ENCODE measurements around the gene CCL8. TPM values are rescaled to one million over a fixed set of nuclear protein-coding genes. Genes with fewer than 3 reads are reported as not detected.

The CCL8 gene
- polyA plus RNA-seq, 1 of the 3 experiments (the other 2 are of a cell fraction), result not detected

DNA sequence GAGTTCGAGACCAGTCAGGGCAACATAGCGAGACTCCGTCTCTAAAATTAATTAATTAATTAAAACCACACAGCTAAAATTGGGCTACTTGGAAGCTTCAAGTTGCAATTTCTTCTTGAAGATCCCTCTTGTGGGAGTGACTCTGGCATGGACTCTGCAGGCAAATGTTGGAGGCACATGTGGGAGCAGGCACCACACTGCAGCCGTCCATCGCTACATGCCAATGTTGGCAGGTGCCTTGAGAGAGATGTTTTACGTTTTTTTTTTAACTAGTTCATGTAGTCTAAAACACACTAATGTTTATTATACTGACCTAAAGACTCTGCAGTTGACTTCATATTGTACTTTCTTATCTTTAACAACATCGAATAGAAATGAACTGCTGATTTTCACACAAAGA is 7.9 kb upstream of the CCL8 start:
- Histone ChIP-seq H3K4me1 (ENCODE audit: control insufficient read depth in 1 of 2, insufficient read depth in 2 of 2, low read depth in 1 of 2, low read length in 1 of 2) (no peaks in the 10 kb centered on the region), H3K36me3 (replicated peaks in 1 of 2; ENCODE audit: control insufficient read depth in 1 of 2, insufficient read depth in 2 of 2, low read length in 1 of 2) (no peaks in the 10 kb centered on the region), H3K4me2 (no peak overlapping the region), H3F3A (replicated peaks; ENCODE audit: insufficient read depth) (no peaks in the 10 kb centered on the region), H4K20me1 (ENCODE audit: insufficient read depth) (no peaks in the 10 kb centered on the region), H3K27ac (ENCODE audit: low read depth in 2 of 2, low read length in 1 of 2) (no peak overlapping the region), H3K79me2 (ENCODE audit: insufficient read depth) (no peaks in the 10 kb centered on the region), H3K9me2 (no peaks in the 10 kb centered on the region), H3K9me3 (no peaks in the 10 kb centered on the region), H3K27me3 (ENCODE audit: insufficient read depth) (no peaks in the 10 kb centered on the region), H3K9ac (no peak overlapping the region), H3K4me3 (ENCODE audit: low read depth in 2 of 2, low read length in 1 of 2) (no peak overlapping the region), H2AFZ (ENCODE audit: low read depth) (no peak overlapping the region)
- DNase-seq, result no peak
- WGBS (ENCODE audit: low lambda C conversion rate), result 67% methylated on average over 7 of the region's 7 CpGs
- CTCF ChIA-PET, result interaction anchor here (1.9 kb wide), 1 partner anchor 50 kb away, joined by 8 read pairs; no protein-coding TSS in a partner anchor
- POLR2A ChIA-PET, result no interaction called here
- TF ChIP-seq ELF1 (IDR thresholded peaks at IDR 0.05), result no peak
- no peak for TF ChIP-seq JUND (IDR thresholded peaks at IDR 0.05)
- TF ChIP-seq GABPA (IDR thresholded peaks at IDR 0.05; ENCODE audit: low read depth), result no peak
- TF ChIP-seq RAD21 (IDR thresholded peaks at IDR 0.05; ENCODE audit: low read length), result no peak
- TF ChIP-seq, protein P1, sequence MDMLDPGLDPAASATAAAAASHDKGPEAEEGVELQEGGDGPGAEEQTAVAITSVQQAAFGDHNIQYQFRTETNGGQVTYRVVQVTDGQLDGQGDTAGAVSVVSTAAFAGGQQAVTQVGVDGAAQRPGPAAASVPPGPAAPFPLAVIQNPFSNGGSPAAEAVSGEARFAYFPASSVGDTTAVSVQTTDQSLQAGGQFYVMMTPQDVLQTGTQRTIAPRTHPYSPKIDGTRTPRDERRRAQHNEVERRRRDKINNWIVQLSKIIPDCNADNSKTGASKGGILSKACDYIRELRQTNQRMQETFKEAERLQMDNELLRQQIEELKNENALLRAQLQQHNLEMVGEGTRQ (IDR thresholded peaks at IDR 0.05; ENCODE audit: borderline replicate concordance, low read depth, low read length), result no peak
- TF ChIP-seq, protein P2, sequence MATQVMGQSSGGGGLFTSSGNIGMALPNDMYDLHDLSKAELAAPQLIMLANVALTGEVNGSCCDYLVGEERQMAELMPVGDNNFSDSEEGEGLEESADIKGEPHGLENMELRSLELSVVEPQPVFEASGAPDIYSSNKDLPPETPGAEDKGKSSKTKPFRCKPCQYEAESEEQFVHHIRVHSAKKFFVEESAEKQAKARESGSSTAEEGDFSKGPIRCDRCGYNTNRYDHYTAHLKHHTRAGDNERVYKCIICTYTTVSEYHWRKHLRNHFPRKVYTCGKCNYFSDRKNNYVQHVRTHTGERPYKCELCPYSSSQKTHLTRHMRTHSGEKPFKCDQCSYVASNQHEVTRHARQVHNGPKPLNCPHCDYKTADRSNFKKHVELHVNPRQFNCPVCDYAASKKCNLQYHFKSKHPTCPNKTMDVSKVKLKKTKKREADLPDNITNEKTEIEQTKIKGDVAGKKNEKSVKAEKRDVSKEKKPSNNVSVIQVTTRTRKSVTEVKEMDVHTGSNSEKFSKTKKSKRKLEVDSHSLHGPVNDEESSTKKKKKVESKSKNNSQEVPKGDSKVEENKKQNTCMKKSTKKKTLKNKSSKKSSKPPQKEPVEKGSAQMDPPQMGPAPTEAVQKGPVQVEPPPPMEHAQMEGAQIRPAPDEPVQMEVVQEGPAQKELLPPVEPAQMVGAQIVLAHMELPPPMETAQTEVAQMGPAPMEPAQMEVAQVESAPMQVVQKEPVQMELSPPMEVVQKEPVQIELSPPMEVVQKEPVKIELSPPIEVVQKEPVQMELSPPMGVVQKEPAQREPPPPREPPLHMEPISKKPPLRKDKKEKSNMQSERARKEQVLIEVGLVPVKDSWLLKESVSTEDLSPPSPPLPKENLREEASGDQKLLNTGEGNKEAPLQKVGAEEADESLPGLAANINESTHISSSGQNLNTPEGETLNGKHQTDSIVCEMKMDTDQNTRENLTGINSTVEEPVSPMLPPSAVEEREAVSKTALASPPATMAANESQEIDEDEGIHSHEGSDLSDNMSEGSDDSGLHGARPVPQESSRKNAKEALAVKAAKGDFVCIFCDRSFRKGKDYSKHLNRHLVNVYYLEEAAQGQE (IDR thresholded peaks at IDR 0.05; ENCODE audit: low read depth, low read length), result no peak
- TF ChIP-seq, protein P3, sequence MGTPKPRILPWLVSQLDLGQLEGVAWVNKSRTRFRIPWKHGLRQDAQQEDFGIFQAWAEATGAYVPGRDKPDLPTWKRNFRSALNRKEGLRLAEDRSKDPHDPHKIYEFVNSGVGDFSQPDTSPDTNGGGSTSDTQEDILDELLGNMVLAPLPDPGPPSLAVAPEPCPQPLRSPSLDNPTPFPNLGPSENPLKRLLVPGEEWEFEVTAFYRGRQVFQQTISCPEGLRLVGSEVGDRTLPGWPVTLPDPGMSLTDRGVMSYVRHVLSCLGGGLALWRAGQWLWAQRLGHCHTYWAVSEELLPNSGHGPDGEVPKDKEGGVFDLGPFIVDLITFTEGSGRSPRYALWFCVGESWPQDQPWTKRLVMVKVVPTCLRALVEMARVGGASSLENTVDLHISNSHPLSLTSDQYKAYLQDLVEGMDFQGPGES (IDR thresholded peaks at IDR 0.05; ENCODE audit: low read depth, low read length), result no peak
- TF ChIP-seq RXRA (IDR thresholded peaks at IDR 0.05; ENCODE audit: borderline replicate concordance, low read depth), result no peak
- TF ChIP-seq FOSL2 (IDR thresholded peaks at IDR 0.05; ENCODE audit: borderline replicate concordance, low read depth), result no peak
- TF ChIP-seq RFX5 (IDR thresholded peaks at IDR 0.05; ENCODE audit: low read length), result no peak
- TF ChIP-seq EP300 (IDR thresholded peaks at IDR 0.05; ENCODE audit: borderline replicate concordance in 1 of 2, low read depth in 1 of 2, low read length in 1 of 2), result no peak
- no peak for TF ChIP-seq FOXM1 (IDR thresholded peaks at IDR 0.05; ENCODE audit: low read depth)
- TF ChIP-seq SMC3 (IDR thresholded peaks at IDR 0.05; ENCODE audit: low read depth, low read length), result no peak
- TF ChIP-seq SIN3A (IDR thresholded peaks at IDR 0.05; ENCODE audit: borderline replicate concordance, low read depth, low read length), result no peak
- TF ChIP-seq NRF1 (IDR thresholded peaks at IDR 0.05; ENCODE audit: low read depth, low read length), result no peak
- TF ChIP-seq RCOR1 (IDR thresholded peaks at IDR 0.05; ENCODE audit: low read length), result no peak
- TF ChIP-seq, protein P4, sequence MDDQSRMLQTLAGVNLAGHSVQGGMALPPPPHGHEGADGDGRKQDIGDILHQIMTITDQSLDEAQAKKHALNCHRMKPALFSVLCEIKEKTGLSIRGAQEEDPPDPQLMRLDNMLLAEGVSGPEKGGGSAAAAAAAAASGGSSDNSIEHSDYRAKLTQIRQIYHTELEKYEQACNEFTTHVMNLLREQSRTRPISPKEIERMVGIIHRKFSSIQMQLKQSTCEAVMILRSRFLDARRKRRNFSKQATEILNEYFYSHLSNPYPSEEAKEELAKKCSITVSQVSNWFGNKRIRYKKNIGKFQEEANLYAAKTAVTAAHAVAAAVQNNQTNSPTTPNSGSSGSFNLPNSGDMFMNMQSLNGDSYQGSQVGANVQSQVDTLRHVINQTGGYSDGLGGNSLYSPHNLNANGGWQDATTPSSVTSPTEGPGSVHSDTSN (IDR thresholded peaks at IDR 0.05), result no peak
- TF ChIP-seq, protein P5, sequence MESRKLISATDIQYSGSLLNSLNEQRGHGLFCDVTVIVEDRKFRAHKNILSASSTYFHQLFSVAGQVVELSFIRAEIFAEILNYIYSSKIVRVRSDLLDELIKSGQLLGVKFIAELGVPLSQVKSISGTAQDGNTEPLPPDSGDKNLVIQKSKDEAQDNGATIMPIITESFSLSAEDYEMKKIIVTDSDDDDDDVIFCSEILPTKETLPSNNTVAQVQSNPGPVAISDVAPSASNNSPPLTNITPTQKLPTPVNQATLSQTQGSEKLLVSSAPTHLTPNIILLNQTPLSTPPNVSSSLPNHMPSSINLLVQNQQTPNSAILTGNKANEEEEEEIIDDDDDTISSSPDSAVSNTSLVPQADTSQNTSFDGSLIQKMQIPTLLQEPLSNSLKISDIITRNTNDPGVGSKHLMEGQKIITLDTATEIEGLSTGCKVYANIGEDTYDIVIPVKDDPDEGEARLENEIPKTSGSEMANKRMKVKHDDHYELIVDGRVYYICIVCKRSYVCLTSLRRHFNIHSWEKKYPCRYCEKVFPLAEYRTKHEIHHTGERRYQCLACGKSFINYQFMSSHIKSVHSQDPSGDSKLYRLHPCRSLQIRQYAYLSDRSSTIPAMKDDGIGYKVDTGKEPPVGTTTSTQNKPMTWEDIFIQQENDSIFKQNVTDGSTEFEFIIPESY (IDR thresholded peaks at IDR 0.05; ENCODE audit: borderline replicate concordance, low read depth), result no peak
- TF ChIP-seq, protein P6, sequence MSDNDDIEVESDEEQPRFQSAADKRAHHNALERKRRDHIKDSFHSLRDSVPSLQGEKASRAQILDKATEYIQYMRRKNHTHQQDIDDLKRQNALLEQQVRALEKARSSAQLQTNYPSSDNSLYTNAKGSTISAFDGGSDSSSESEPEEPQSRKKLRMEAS (IDR thresholded peaks at IDR 0.05; ENCODE audit: low read depth), result no peak
- TF ChIP-seq TCF12 (IDR thresholded peaks at IDR 0.05), result no peak

Measured in SK-N-SH (cell line).